Measurements from ENCODE around the gene PAM.

PAM gene

GRCh38 chr5:102863764-102864560 lies 108.9 kb downstream of the PAM start:
- no peak for DNase-seq

- DNase-seq = no peak
These were observed 110.0 kb downstream of the PAM start for GRCh38 chr5:102865171-102865509.

- DNase-seq = peak; percentile 19
These were observed 110.6 kb downstream of the PAM start for GRCh38 chr5:102865510-102866236.

GRCh38 chr5:102866237-102866600 lies 111.1 kb downstream of the PAM start:
- DNase-seq = no peak

- DNase-seq = no peak
These were observed 113.0 kb downstream of the PAM start for GRCh38 chr5:102867992-102868662.

- DNase-seq = no peak
These were observed 114.1 kb downstream of the PAM start for GRCh38 chr5:102869230-102869629.

GRCh38 chr5:102873379-102873932 lies 118.4 kb downstream of the PAM start:
- DNase-seq = no peak

- DNase-seq = no peak
These were observed 118.9 kb downstream of the PAM start for GRCh38 chr5:102874054-102874453.

GRCh38 chr5:102875721-102876123 lies 120.6 kb downstream of the PAM start:
- no peak for DNase-seq

- no peak for DNase-seq
These were observed 121.5 kb downstream of the PAM start for GRCh38 chr5:102876610-102877009.

- no peak for DNase-seq
These were observed 124.6 kb downstream of the PAM start for GRCh38 chr5:102879741-102880140.

- DNase-seq = no peak
These were observed 131.5 kb downstream of the PAM start for GRCh38 chr5:102886586-102886985.

GRCh38 chr5:102888483-102888882 lies 133.4 kb downstream of the PAM start:
- no peak for DNase-seq

- no peak for DNase-seq
These were observed 133.9 kb downstream of the PAM start for GRCh38 chr5:102889033-102889432.

- no peak for DNase-seq
These were observed 135.0 kb downstream of the PAM start for GRCh38 chr5:102890133-102890532.

- no peak for DNase-seq
These were observed 136.1 kb downstream of the PAM start for GRCh38 chr5:102891175-102891574.

GRCh38 chr5:102893942-102894341 lies 138.8 kb downstream of the PAM start:
- no peak for DNase-seq

- DNase-seq = no peak
These were observed 140.1 kb downstream of the PAM start for GRCh38 chr5:102895234-102895633.

- no peak for DNase-seq
These were observed 140.9 kb downstream of the PAM start for GRCh38 chr5:102895976-102896375.

- no peak for DNase-seq
These were observed 146.5 kb downstream of the PAM start for GRCh38 chr5:102901424-102902134.

- DNase-seq = no peak
These were observed 147.0 kb downstream of the PAM start for GRCh38 chr5:102902135-102902448.

GRCh38 chr5:102902647-102903046 lies 147.5 kb downstream of the PAM start:
- no peak for DNase-seq
